Measurements from ENCODE around the gene PRICKLE2. TPM values are rescaled to one million over a fixed set of nuclear protein-coding genes. Genes with fewer than 3 reads are reported as not detected.

Gene PRICKLE2
- total RNA-seq, 1 donor from 2014 or later: 24.7 TPM

- Mint-ChIP-seq H3K27ac (ENCODE audit: unreplicated experiment) (no peak overlapping the region), H3K9me3 (ENCODE audit: unreplicated experiment) (no peaks in the 10 kb centered on the region), H3K4me1 (ENCODE audit: unreplicated experiment) (peaks cover 3% of the 10 kb centered on the region), H3K4me3 (ENCODE audit: unreplicated experiment) (no peak overlapping the region), H3K36me3 (ENCODE audit: unreplicated experiment) (peaks cover 4% of the 10 kb centered on the region), H3K27me3 (ENCODE audit: unreplicated experiment) (no peaks in the 10 kb centered on the region)
- TF ChIP-seq CTCF (IDR thresholded peaks at IDR 0.05): no peak
- no peak for DNase-seq (ENCODE audit: extremely low spot score, unreplicated experiment)
Measured at GRCh38 chr3:64251019-64251418, 25.8 kb upstream of the PRICKLE2 start.

GRCh38 chr3:64247991-64248646 lies 22.9 kb upstream of the PRICKLE2 start:
- no peak overlapping the region for H3K27ac Mint-ChIP-seq (ENCODE audit: unreplicated experiment)
- TF ChIP-seq CTCF (IDR thresholded peaks at IDR 0.05): no peak
- peaks cover 4% of the 10 kb centered on the region for H3K36me3 Mint-ChIP-seq (ENCODE audit: unreplicated experiment)
- no peaks in the 10 kb centered on the region for H3K27me3 Mint-ChIP-seq (ENCODE audit: unreplicated experiment)
- no peak overlapping the region for H3K4me3 Mint-ChIP-seq (ENCODE audit: unreplicated experiment)
- no peak for DNase-seq (ENCODE audit: extremely low spot score, unreplicated experiment)
- H3K9me3 Mint-ChIP-seq (ENCODE audit: unreplicated experiment): no peaks in the 10 kb centered on the region
- no peaks in the 10 kb centered on the region for H3K4me1 Mint-ChIP-seq (ENCODE audit: unreplicated experiment)

GRCh38 chr3:64244011-64244942 lies 19.0 kb upstream of the PRICKLE2 start:
- peaks cover 4% of the 10 kb centered on the region for H3K36me3 Mint-ChIP-seq (ENCODE audit: unreplicated experiment)
- peak; percentile 40 for TF ChIP-seq CTCF (IDR thresholded peaks at IDR 0.05)
- no peak overlapping the region for H3K4me3 Mint-ChIP-seq (ENCODE audit: unreplicated experiment)
- H3K27me3 Mint-ChIP-seq (ENCODE audit: unreplicated experiment): no peaks in the 10 kb centered on the region
- peaks cover 29% of the 10 kb centered on the region for H3K4me1 Mint-ChIP-seq (ENCODE audit: unreplicated experiment)
- H3K9me3 Mint-ChIP-seq (ENCODE audit: unreplicated experiment): no peaks in the 10 kb centered on the region
- DNase-seq (ENCODE audit: extremely low spot score, unreplicated experiment): no peak
- H3K27ac Mint-ChIP-seq (ENCODE audit: unreplicated experiment): peak overlapping the region; percentile 1

- peaks cover 3% of the 10 kb centered on the region for H3K9me3 Mint-ChIP-seq (ENCODE audit: unreplicated experiment)
- no peak for TF ChIP-seq CTCF (IDR thresholded peaks at IDR 0.05)
- no peak for DNase-seq (ENCODE audit: extremely low spot score, unreplicated experiment)
- H3K4me1 Mint-ChIP-seq (ENCODE audit: unreplicated experiment): peaks cover 45% of the 10 kb centered on the region
- peak overlapping the region; percentile 18 for H3K27ac Mint-ChIP-seq (ENCODE audit: unreplicated experiment)
- H3K36me3 Mint-ChIP-seq (ENCODE audit: unreplicated experiment): peaks cover 3% of the 10 kb centered on the region
- H3K4me3 Mint-ChIP-seq (ENCODE audit: unreplicated experiment): no peak overlapping the region
- no peaks in the 10 kb centered on the region for H3K27me3 Mint-ChIP-seq (ENCODE audit: unreplicated experiment)
Measured at GRCh38 chr3:64242435-64242834, 17.2 kb upstream of the PRICKLE2 start.

- Mint-ChIP-seq H3K27ac (ENCODE audit: unreplicated experiment) (peak overlapping the region; percentile 84), H3K4me3 (ENCODE audit: unreplicated experiment) (no peak overlapping the region), H3K4me1 (ENCODE audit: unreplicated experiment) (peaks cover 45% of the 10 kb centered on the region), H3K27me3 (ENCODE audit: unreplicated experiment) (no peaks in the 10 kb centered on the region), H3K9me3 (ENCODE audit: unreplicated experiment) (peaks cover 3% of the 10 kb centered on the region), H3K36me3 (ENCODE audit: unreplicated experiment) (peaks cover 10% of the 10 kb centered on the region)
- no peak for TF ChIP-seq CTCF (IDR thresholded peaks at IDR 0.05)
- no peak for DNase-seq (ENCODE audit: extremely low spot score, unreplicated experiment)
Measured at GRCh38 chr3:64240959-64241358, 15.7 kb upstream of the PRICKLE2 start.
